CD4-positive, alpha-beta T cell treated with Interleukin-4 for 4 hours (primary cell): ENCODE measurements around the gene CCNG2.
A peak's percentile ranks its signal among the peaks of the same experiment; 100 is the strongest.

Source experiments
- DNase-seq: peaks from one replicate; pipeline ENCODE4 v3.0.0-alpha.2; 2020

The CCNG2 gene

GRCh38 chr4:77179519-77179918 lies 22.5 kb downstream of the CCNG2 start:
- no peak for DNase-seq

GRCh38 chr4:77181720-77182119 lies 24.7 kb downstream of the CCNG2 start:
- no peak for DNase-seq

- no peak for DNase-seq
Measured at GRCh38 chr4:77183777-77184420, 26.9 kb downstream of the CCNG2 start.

- DNase-seq = no peak
Measured at GRCh38 chr4:77184974-77185373, 28.0 kb downstream of the CCNG2 start.

GRCh38 chr4:77185686-77186085 lies 28.7 kb downstream of the CCNG2 start:
- no peak for DNase-seq

GRCh38 chr4:77187322-77187721 lies 30.3 kb downstream of the CCNG2 start:
- DNase-seq = no peak

- DNase-seq = no peak
Measured at GRCh38 chr4:77188498-77189220, 31.7 kb downstream of the CCNG2 start.

- no peak for DNase-seq
Measured at GRCh38 chr4:77189412-77189811, 32.4 kb downstream of the CCNG2 start.

GRCh38 chr4:77190053-77190452 lies 33.0 kb downstream of the CCNG2 start:
- no peak for DNase-seq

- no peak for DNase-seq
Measured at GRCh38 chr4:77193046-77193445, 36.0 kb downstream of the CCNG2 start.

- DNase-seq = peak; percentile 77
Measured at GRCh38 chr4:77193511-77194102, 36.6 kb downstream of the CCNG2 start.

GRCh38 chr4:77194366-77194765 lies 37.4 kb downstream of the CCNG2 start:
- no peak for DNase-seq

- no peak for DNase-seq
Measured at GRCh38 chr4:77194989-77195388, 38.0 kb downstream of the CCNG2 start.

- DNase-seq = peak; percentile 11
Measured at GRCh38 chr4:77196866-77197265, 39.9 kb downstream of the CCNG2 start.

- DNase-seq = no peak
Measured at GRCh38 chr4:77197361-77197760, 40.4 kb downstream of the CCNG2 start.

GRCh38 chr4:77197831-77198230 lies 40.8 kb downstream of the CCNG2 start:
- no peak for DNase-seq

- no peak for DNase-seq
Measured at GRCh38 chr4:77199276-77199675, 42.3 kb downstream of the CCNG2 start.

GRCh38 chr4:77199701-77200100 lies 42.7 kb downstream of the CCNG2 start:
- no peak for DNase-seq

GRCh38 chr4:77201343-77201742 lies 44.3 kb downstream of the CCNG2 start:
- no peak for DNase-seq

- no peak for DNase-seq
Measured at GRCh38 chr4:77201857-77202256, 44.9 kb downstream of the CCNG2 start.

- no peak for DNase-seq
Measured at GRCh38 chr4:77202491-77202890, 45.5 kb downstream of the CCNG2 start.

- DNase-seq = peak; percentile 76
Measured at GRCh38 chr4:77203380-77204197, 46.6 kb downstream of the CCNG2 start.

GRCh38 chr4:77204621-77205020 lies 47.6 kb downstream of the CCNG2 start:
- DNase-seq = no peak
